ENCODE data around the gene PFKFB3.
A peak's percentile ranks its signal among the peaks of the same experiment; 100 is the strongest.
"Not testable (repeated sequence)": the region's sequence is repeated elsewhere in the genome, so short reads cannot be mapped to it uniquely, and the experiment has no call there.

Gene PFKFB3

GRCh38 chr10:6162589-6163356, 40.0 kb upstream of the PFKFB3 start:
- Mint-ChIP-seq H3K27me3 (ENCODE audit: low read depth) (no peaks in the 10 kb centered on the region), H3K36me3 (ENCODE audit: low read depth) (peaks cover 5% of the 10 kb centered on the region), H3K27ac (peak overlapping the region; percentile 14 to 80 (median 48)), H3K4me1 (peaks cover 36% of the 10 kb centered on the region), H3K9me3 (no peaks in the 10 kb centered on the region), H3K4me3 (peak overlapping the region; percentile 65 to 82 (median 66))
- no peak for TF ChIP-seq CTCF (IDR thresholded peaks at IDR 0.05; ENCODE audit: unreplicated experiment in 3 of 3)

- no peak for TF ChIP-seq CTCF (IDR thresholded peaks at IDR 0.05; ENCODE audit: unreplicated experiment in 3 of 3)
- Mint-ChIP-seq H3K36me3 (ENCODE audit: low read depth) (peaks cover 7% of the 10 kb centered on the region), H3K4me1 (peaks cover 38% of the 10 kb centered on the region), H3K27me3 (ENCODE audit: low read depth) (no peaks in the 10 kb centered on the region), H3K27ac (peak overlapping the region; percentile 95 to 99 (median 98)), H3K9me3 (no peaks in the 10 kb centered on the region), H3K4me3 (peak overlapping the region; percentile 97 to 98 (median 97))
Observed at GRCh38 chr10:6163364-6164270, 39.1 kb upstream of the PFKFB3 start.

GRCh38 chr10:6164271-6165095, 38.2 kb upstream of the PFKFB3 start:
- Mint-ChIP-seq H3K4me1 (peaks cover 46% of the 10 kb centered on the region), H3K4me3 (peak overlapping the region; percentile 97 to 98 (median 97)), H3K27ac (peak overlapping the region; percentile 95 to 99 (median 98)), H3K9me3 (no peaks in the 10 kb centered on the region), H3K36me3 (ENCODE audit: low read depth) (peaks cover 7% of the 10 kb centered on the region), H3K27me3 (ENCODE audit: low read depth) (no peaks in the 10 kb centered on the region)
- no peak for TF ChIP-seq CTCF (IDR thresholded peaks at IDR 0.05; ENCODE audit: unreplicated experiment in 3 of 3)

- Mint-ChIP-seq H3K4me1 (peaks cover 52% of the 10 kb centered on the region), H3K27ac (peak overlapping the region; percentile 95 to 99 (median 98)), H3K4me3 (peak overlapping the region; percentile 97 to 98 (median 97)), H3K27me3 (ENCODE audit: low read depth) (no peaks in the 10 kb centered on the region), H3K9me3 (no peaks in the 10 kb centered on the region), H3K36me3 (ENCODE audit: low read depth) (peaks cover 7% of the 10 kb centered on the region)
- TF ChIP-seq CTCF (IDR thresholded peaks at IDR 0.05; ENCODE audit: unreplicated experiment in 3 of 3): no peak
Observed at GRCh38 chr10:6165221-6165725, 37.5 kb upstream of the PFKFB3 start.

- H3K36me3 Mint-ChIP-seq (ENCODE audit: low read depth); H3K27me3 Mint-ChIP-seq (ENCODE audit: low read depth); H3K9me3 Mint-ChIP-seq: not testable (repeated sequence)
- Mint-ChIP-seq H3K27ac (peak overlapping the region in 1 of 3 experiments; percentile 98), H3K4me3 (peak overlapping the region; percentile 97 to 98 (median 97)), H3K4me1 (peaks cover 57% of the 10 kb centered on the region)
Observed at GRCh38 chr10:6165933-6166332, 36.8 kb upstream of the PFKFB3 start.
